DMS153 treated with DMSO at 0.1 percent for 48 hours (cell line): ENCODE measurements around the gene SOX8.

Experiments
- DNase-seq: peaks from one replicate; lab custom pipeline; 2025; ENCODE audit not compliant: unreplicated experiment; lab: John Stamatoyannopoulos, UW

SOX8 gene

GRCh38 chr16:972316-973002 is 9.1 kb upstream of the SOX8 start:
- no peak for DNase-seq

GRCh38 chr16:973366-973765 is 8.2 kb upstream of the SOX8 start:
- DNase-seq: no peak

GRCh38 chr16:974001-974601 is 7.5 kb upstream of the SOX8 start:
- no peak for DNase-seq

- no peak for DNase-seq
These were observed 6.8 kb upstream of the SOX8 start for GRCh38 chr16:974611-975261.

- DNase-seq: no peak
These were observed 6.3 kb upstream of the SOX8 start for GRCh38 chr16:975291-975690.

- DNase-seq: no peak
These were observed 5.1 kb upstream of the SOX8 start for GRCh38 chr16:976389-976931.

GRCh38 chr16:977081-977701 is 4.4 kb upstream of the SOX8 start:
- DNase-seq: no peak

- no peak for DNase-seq
These were observed 3.7 kb upstream of the SOX8 start for GRCh38 chr16:977896-978295.

- DNase-seq: no peak
These were observed 3.2 kb upstream of the SOX8 start for GRCh38 chr16:978403-978802.

- no peak for DNase-seq
These were observed 2.4 kb upstream of the SOX8 start for GRCh38 chr16:979147-979546.

GRCh38 chr16:979859-980594 is 1.5 kb upstream of the SOX8 start:
- no peak for DNase-seq

GRCh38 chr16:980595-980854 is 1.0 kb upstream of the SOX8 start:
- DNase-seq: no peak

- no peak for DNase-seq
These were observed 824 bp downstream of the SOX8 start for GRCh38 chr16:982145-983043.

GRCh38 chr16:983044-984030 is 1.8 kb downstream of the SOX8 start:
- DNase-seq: no peak

- DNase-seq: no peak
These were observed 2.6 kb downstream of the SOX8 start for GRCh38 chr16:984121-984694.

GRCh38 chr16:984736-985636 is 3.4 kb downstream of the SOX8 start:
- DNase-seq: no peak

GRCh38 chr16:985646-986400 is 4.3 kb downstream of the SOX8 start:
- DNase-seq: no peak
